Endometrial microvascular endothelial cells (primary cell): ENCODE results near the gene VAV3. TPM values are rescaled to one million over a fixed set of nuclear protein-coding genes. Genes with fewer than 3 reads are reported as not detected.
"Not testable (repeated sequence)": the region's sequence is repeated elsewhere in the genome, so short reads cannot be mapped to it uniquely, and the experiment has no call there.

ENCODE experiments used
- in situ Hi-C: cut with HindIII; loops from 2 replicates; pipeline ENCODE4 v1.10.0; 2017; ENCODE audit warnings: low sequenced_read_pairs, low pct_unique_long_range_greater_than_20kb; ENCODE audit errors: inconsistent ontology term
- total RNA-seq: library from RNA; depleted of rRNA; stranded (reverse); fragments of >200 nt; gene quantifications from one replicate; pipeline ENCODE4 v1.2.3, GENCODE V29; 2015; ENCODE audit errors: inconsistent ontology term

Gene VAV3
- total RNA-seq, 1 donor from 2014 or later: 1.1 TPM

- in situ Hi-C loops: no loop called here
These were observed 179.3 kb downstream of the VAV3 start for GRCh38 chr1:107785496-107786202.

GRCh38 chr1:107782217-107782845, 182.6 kb downstream of the VAV3 start:
- in situ Hi-C loops: no loop called here

- in situ Hi-C loops: no loop called here
These were observed 183.7 kb downstream of the VAV3 start for GRCh38 chr1:107781245-107781644.

GRCh38 chr1:107777664-107778047, 187.3 kb downstream of the VAV3 start:
- in situ Hi-C loops: no loop called here

- in situ Hi-C loops: no loop called here
These were observed 187.9 kb downstream of the VAV3 start for GRCh38 chr1:107776900-107777663.

- in situ Hi-C loops: no loop called here
These were observed 193.6 kb downstream of the VAV3 start for GRCh38 chr1:107771377-107771776.

- in situ Hi-C loops: no loop called here
These were observed 197.8 kb downstream of the VAV3 start for GRCh38 chr1:107767156-107767582.

- in situ Hi-C loops: no loop called here
These were observed 198.4 kb downstream of the VAV3 start for GRCh38 chr1:107766533-107766932.

- in situ Hi-C loops: no loop called here
These were observed 202.1 kb downstream of the VAV3 start for GRCh38 chr1:107762751-107763390.

- in situ Hi-C loops: no loop called here
These were observed 204.9 kb downstream of the VAV3 start for GRCh38 chr1:107760065-107760464.

GRCh38 chr1:107750364-107750959, 214.5 kb downstream of the VAV3 start:
- in situ Hi-C loops: no loop called here

- in situ Hi-C loops: no loop called here
These were observed 216.4 kb downstream of the VAV3 start for GRCh38 chr1:107748531-107748930.

- in situ Hi-C loops: no loop called here
These were observed 223.7 kb downstream of the VAV3 start for GRCh38 chr1:107741242-107741641.

GRCh38 chr1:107740579-107740978, 224.4 kb downstream of the VAV3 start:
- in situ Hi-C loops: no loop called here

- in situ Hi-C loops: no loop called here
These were observed 225.3 kb downstream of the VAV3 start for GRCh38 chr1:107739651-107740050.

- in situ Hi-C loops: no loop called here
These were observed 225.8 kb downstream of the VAV3 start for GRCh38 chr1:107739201-107739600.

- in situ Hi-C loops: not testable (repeated sequence)
These were observed 231.6 kb downstream of the VAV3 start for GRCh38 chr1:107733401-107733800.

- in situ Hi-C loops: no loop called here
These were observed 237.1 kb downstream of the VAV3 start for GRCh38 chr1:107727866-107728265.

GRCh38 chr1:107726860-107727259, 238.1 kb downstream of the VAV3 start:
- in situ Hi-C loops: no loop called here
